ENCODE data around the gene SEL1L.

GRCh38 chr14:81536241-81536771, 2.7 kb upstream of the SEL1L start:
- TF ChIP-seq ZNF280D (CRISPR knock-in tag; IDR thresholded peaks at IDR 0.05) (no peak), MYC (CRISPR knock-in tag; IDR thresholded peaks at IDR 0.05; ENCODE audit: borderline replicate concordance) (no peak), CTCF (CRISPR knock-in tag; IDR thresholded peaks at IDR 0.05) (no peak), NCOR1 (IDR thresholded peaks at IDR 0.05; ENCODE audit: borderline replicate concordance, low read length) (no peak), ZNF772 (CRISPR knock-in tag; IDR thresholded peaks at IDR 0.05) (no peak), TMF1 (CRISPR knock-in tag; IDR thresholded peaks at IDR 0.05; ENCODE audit: low read depth) (no peak), YY1 (IDR thresholded peaks at IDR 0.05; ENCODE audit: insufficient read depth, insufficient replicate concordance, low read depth, low read length) (no peak), ZNF274 (CRISPR knock-in tag; IDR thresholded peaks at IDR 0.05) (no peak), REST (IDR thresholded peaks at IDR 0.05; ENCODE audit: borderline replicate concordance in 1 of 2, low read depth in 1 of 2, low read length in 2 of 2) (no peak), FOXK2 (IDR thresholded peaks at IDR 0.05) (no peak), ATF3 (CRISPR knock-in tag; IDR thresholded peaks at IDR 0.05) (no peak)
